ENCODE measurements around the gene THEMIS2. TPM values are rescaled to one million over a fixed set of nuclear protein-coding genes. Genes with fewer than 3 reads are reported as not detected.
"Not testable (repeated sequence)": the region's sequence is repeated elsewhere in the genome, so short reads cannot be mapped to it uniquely, and the experiment has no call there.

The THEMIS2 gene
- total RNA-seq, 4 donors from 2014 or later: 9.6 to 36.4 (median 24.6) TPM

DNA sequence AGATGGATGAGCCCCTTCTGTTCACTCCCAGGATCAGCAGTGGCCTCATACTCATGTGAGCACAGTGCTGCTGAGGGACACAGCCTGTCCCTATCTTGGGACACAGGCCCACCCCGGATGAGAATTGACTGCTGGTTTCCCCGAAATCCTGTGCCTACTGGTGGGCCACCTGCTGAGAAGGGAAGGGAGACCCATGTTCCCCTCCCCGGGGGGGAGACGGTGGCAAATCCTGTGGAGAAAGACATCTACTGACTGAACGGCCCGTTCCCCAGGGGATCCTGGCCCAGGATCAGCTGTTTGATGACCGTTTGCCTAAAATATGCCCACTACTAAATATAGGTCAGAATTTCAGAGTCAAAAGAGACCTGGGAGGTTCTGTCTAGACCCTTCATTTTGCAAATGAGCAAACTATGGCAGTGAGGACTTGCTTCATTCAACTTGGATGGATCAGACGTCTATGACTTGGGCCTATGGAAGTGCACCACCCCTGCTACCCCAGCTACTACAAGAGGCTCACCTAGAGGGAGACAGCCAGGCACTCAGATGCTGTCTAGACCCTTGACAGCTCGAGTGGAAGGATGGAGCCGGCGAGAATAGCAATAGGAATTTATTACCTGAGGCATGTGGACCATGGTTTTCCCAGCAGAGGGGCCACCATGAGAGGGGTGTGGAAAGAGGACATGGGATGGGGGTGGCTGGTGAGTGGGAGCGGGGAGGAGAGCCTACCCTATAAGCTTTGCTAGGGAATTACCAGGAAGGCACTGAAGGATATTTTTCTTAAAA lies 15.6 kb upstream of the THEMIS2 start:
- Histone ChIP-seq H3K4me1 (peaks cover 6 to 10% (median 9%) of the 10 kb centered on the region in 4 donors), H3K27me3 (no peaks in the 10 kb centered on the region), H3K36me3 (peaks cover 0 to 3% (median 2%) of the 10 kb centered on the region in 4 donors), H3K4me3 (no peak overlapping the region), H3K27ac (replicated peaks in 1 of 4) (no peak overlapping the region), H3K9me3 (no peaks in the 10 kb centered on the region)
- no peak for TF ChIP-seq POLR2AphosphoS5 (IDR thresholded peaks at IDR 0.05)
- no peak for TF ChIP-seq POLR2A (IDR thresholded peaks at IDR 0.05; ENCODE audit: low read depth)
- no peak for TF ChIP-seq EP300 (IDR thresholded peaks at IDR 0.05)
- no peak for TF ChIP-seq CTCF (IDR thresholded peaks at IDR 0.05)
- 77% methylated on average over 10 of the region's 12 CpGs for WGBS
- intact Hi-C loops (cut with DNase I): loop anchor here (5.0 kb wide), 1 partner anchor 126 kb away; no protein-coding TSS in a partner anchor
- no peak for DNase-seq (ENCODE audit: extremely low spot score)

DNA sequence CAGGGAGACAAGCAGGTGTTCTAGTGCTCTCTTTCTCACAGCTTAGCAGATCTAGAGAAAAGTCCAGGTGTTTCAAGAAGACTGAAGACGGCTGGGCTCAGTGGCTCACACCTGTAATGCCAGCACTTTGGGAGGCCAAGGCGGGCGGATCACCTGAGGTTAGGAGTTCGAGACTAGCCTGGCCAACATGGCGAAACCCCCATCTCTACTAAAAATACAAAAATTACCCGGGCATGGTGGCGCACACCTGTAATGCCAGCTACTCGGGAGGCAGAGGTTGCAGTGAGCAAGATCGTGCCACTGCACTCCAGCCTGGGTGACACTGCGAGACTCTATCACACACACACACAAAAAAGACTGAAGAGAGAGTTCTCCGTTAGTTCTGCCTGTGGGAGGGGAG lies 14.8 kb upstream of the THEMIS2 start:
- intact Hi-C loops (cut with DNase I): loop anchor here (5.0 kb wide), 1 partner anchor 125 kb away; no protein-coding TSS in a partner anchor
- not testable (repeated sequence) for H3K4me3 ChIP-seq; DNase-seq (ENCODE audit: extremely low spot score)

GRCh38 chr1:27858072-27858948 lies 14.0 kb upstream of the THEMIS2 start:
- H3K27me3 ChIP-seq: no peaks in the 10 kb centered on the region
- no peak overlapping the region for H3K27ac ChIP-seq (replicated peaks in 1 of 4)
- no peak for DNase-seq (ENCODE audit: extremely low spot score)
- peaks cover 6 to 17% (median 13%) of the 10 kb centered on the region in 4 donors for H3K4me1 ChIP-seq
- WGBS: 39% methylated on average over 9 of the region's 10 CpGs
- no peaks in the 10 kb centered on the region for H3K9me3 ChIP-seq
- H3K4me3 ChIP-seq: peak overlapping the region in 1 of 4 donors; percentile 2
- TF ChIP-seq POLR2AphosphoS5 (IDR thresholded peaks at IDR 0.05) (peak in 1 of 2 donors; percentile 41), EP300 (IDR thresholded peaks at IDR 0.05) (no peak), CTCF (IDR thresholded peaks at IDR 0.05) (peak; percentile 76 to 94 (median 93))
- no peaks in the 10 kb centered on the region for H3K36me3 ChIP-seq
- intact Hi-C loops (cut with DNase I): loop anchor here (5.0 kb wide), 1 partner anchor 124 kb away; no protein-coding TSS in a partner anchor

More for the DNA sequence above, 14.8 kb upstream of the THEMIS2 start:
- H3K9me3 ChIP-seq; H3K27me3 ChIP-seq; H3K27ac ChIP-seq (replicated peaks in 1 of 4); H3K36me3 ChIP-seq: not testable (repeated sequence)
- WGBS: 80% methylated on average over 11 of the region's 11 CpGs
- H3K4me1 ChIP-seq: peaks cover 6 to 12% (median 9%) of the 10 kb centered on the region in 4 donors

- Histone ChIP-seq H3K4me1 (peaks cover 6 to 17% (median 16%) of the 10 kb centered on the region in 4 donors), H3K4me3 (no peak overlapping the region), H3K9me3 (no peaks in the 10 kb centered on the region), H3K36me3 (no peaks in the 10 kb centered on the region), H3K27ac (replicated peaks in 1 of 4) (no peak overlapping the region), H3K27me3 (no peaks in the 10 kb centered on the region)
- TF ChIP-seq POLR2AphosphoS5 (IDR thresholded peaks at IDR 0.05): no peak
- TF ChIP-seq CTCF (IDR thresholded peaks at IDR 0.05): no peak
- TF ChIP-seq POLR2A (IDR thresholded peaks at IDR 0.05; ENCODE audit: low read depth): no peak
- TF ChIP-seq EP300 (IDR thresholded peaks at IDR 0.05): no peak
- 87% methylated on average over 14 of the region's 14 CpGs for WGBS
- intact Hi-C loops (cut with DNase I): loop anchor here (5.0 kb wide), 1 partner anchor 123 kb away; no protein-coding TSS in a partner anchor
- DNase-seq (ENCODE audit: extremely low spot score): no peak
These were observed 13.3 kb upstream of the THEMIS2 start for GRCh38 chr1:27858949-27859576.

Data from esophagus muscularis mucosa (tissue), 4 donors.